HepG2 (cell line): ENCODE data around the gene SYMPK. TPM values are rescaled to one million over a fixed set of nuclear protein-coding genes. Genes with fewer than 3 reads are reported as not detected.

Experiments used
- ATAC-seq: fragments of 200-7000 bp; cut with Tn5 transposase; 3 replicates; pipeline ENCODE4 v1.9.1; 2020; ENCODE audit warnings: mild to moderate bottlenecking, moderate library complexity
- BruUV-seq: library from RNA; stranded (reverse); fragments of 400-500 nt; replicated peaks from 2 replicates; lab custom pipeline; 2021; lab: Mats Ljungman, UMichigan
- CTCF ChIA-PET: fragments of 300-600 bp; formaldehyde crosslinking; extraction: SDS; loops from one replicate; lab custom pipeline; 2021; ENCODE audit warnings: low total read pairs, inconsistent platforms, low intra/inter-chr PET ratio; lab: Yijun Ruan, JAX
- POLR2A ChIA-PET: fragments of 350-600 bp; sonication (Branson Sonifier 250); formaldehyde crosslinking; loops from one replicate; lab custom pipeline; 2020; ENCODE audit warnings: antibody characterized with exemption, inconsistent platforms; lab: Yijun Ruan, JAX
- DNase-seq: peaks from one replicate; pipeline ENCODE4 v3.0.0-alpha.2; 2015; ENCODE audit warnings: low spot score
- FAIRE-seq: peaks from 3 replicates; lab custom pipeline; 2011; peaks lifted over from hg19 to GRCh38; lab: Jason Lieb, UNC
- H2AFZ ChIP-seq: one replicate; pipeline ENCODE4 v1.6.1; 2011; ENCODE audit warnings: low read length, inconsistent platforms
- H3K27ac ChIP-seq: fragments of 300-600 bp; 3 replicates; pipeline ENCODE4 v1.8.0; 2011; ENCODE audit warnings: mixed run types, mild to moderate bottlenecking, mixed read lengths, low read length, inconsistent platforms; ENCODE audit not compliant: insufficient read depth; ENCODE audit errors: extremely low read length
- H3K27me3 ChIP-seq, 2 experiments: fragments of 200-600 bp in 1 of 2; 2 replicates in 1 of 2; 3 replicates in 1 of 2; pipeline versions ENCODE4 v1.6.0 to v1.8.0; 2011; ENCODE audit warnings: low read length in 2 of 2, mild to moderate bottlenecking in 2 of 2, moderate library complexity in 2 of 2, inconsistent platforms in 1 of 2; ENCODE audit not compliant: insufficient read depth in 2 of 2, control insufficient read depth in 1 of 2
- H3K36me3 ChIP-seq, 2 experiments: fragments of 200-600 bp in 1 of 2; replicated peaks in 1 of 2; 2 replicates in 1 of 2; 3 replicates in 1 of 2; pipeline versions ENCODE4 v1.5.1 to v1.8.0; 2011; ENCODE audit warnings: low read length in 2 of 2, inconsistent platforms in 1 of 2; ENCODE audit not compliant: insufficient read depth in 2 of 2, control insufficient read depth in 1 of 2
- H3K4me1 ChIP-seq: 2 replicates; pipeline ENCODE4 v1.5.1; 2012; ENCODE audit warnings: low read length, inconsistent platforms; ENCODE audit not compliant: insufficient read depth
- H3K4me2 ChIP-seq: 2 replicates; pipeline ENCODE4 v1.6.0; 2011; ENCODE audit warnings: low read depth, low read length, inconsistent platforms
- H3K4me3 ChIP-seq, 3 experiments: fragments of 200-600 bp in 1 of 3; sonication (generic), shearing (Covaris generic) in 1 of 3; replicated peaks in 1 of 3; 2 replicates each; pipeline ENCODE4 v1.5.1; 2011 to 2016; ENCODE audit warnings: low read length in 3 of 3, inconsistent platforms in 2 of 3, low read depth in 2 of 3, mild to moderate bottlenecking in 2 of 3, control low read depth in 1 of 3, mixed read lengths in 1 of 3; ENCODE audit not compliant: insufficient read depth in 1 of 3
- H3K79me2 ChIP-seq: one replicate; pipeline ENCODE4 v1.6.1; 2011; ENCODE audit warnings: low read length, inconsistent platforms; ENCODE audit not compliant: insufficient read depth
- H3K9ac ChIP-seq: 2 replicates; pipeline ENCODE4 v1.6.0; 2011; ENCODE audit warnings: mild to moderate bottlenecking, low read depth, low read length, inconsistent platforms; ENCODE audit not compliant: insufficient read depth
- H3K9me3 ChIP-seq: 2 replicates; pipeline ENCODE4 v1.5.1; 2012; ENCODE audit warnings: mild to moderate bottlenecking, low read length
- H4K20me1 ChIP-seq: 2 replicates; pipeline ENCODE4 v1.6.0; 2011; ENCODE audit warnings: inconsistent platforms, mild to moderate bottlenecking, low read length, moderate library complexity; ENCODE audit not compliant: insufficient read depth
- BCL6 ChIP-seq: IDR thresholded peaks from 2 replicates; pipeline ENCODE4 v1.6.1; 2016; ENCODE audit warnings: missing genetic modification reagents, missing compliant biosample characterization
- HOXA3 ChIP-seq: sonication (generic); formaldehyde crosslinking; IDR thresholded peaks from 2 replicates; pipeline ENCODE4 v1.5.0; 2020; ENCODE audit warnings: missing genetic modification reagents
- NR2F1 ChIP-seq, 2 experiments: fragments of 450-650 bp in 1 of 2; formaldehyde crosslinking in 1 of 2; IDR thresholded peaks; 2 replicates each; pipeline versions ENCODE4 v1.5.0 to v1.6.1; 2016 to 2020; ENCODE audit warnings: mild to moderate bottlenecking in 1 of 2, missing compliant biosample characterization in 1 of 2, missing genetic modification reagents in 1 of 2, moderate library complexity in 1 of 2
- PCBP1 ChIP-seq: fragments of 200-400 bp; formaldehyde crosslinking; IDR thresholded peaks from 2 replicates; pipeline ENCODE4 v1.6.1; 2017; ENCODE audit warnings: mild to moderate bottlenecking, low read depth, low read length, borderline replicate concordance
- SALL2 ChIP-seq: sonication (generic); formaldehyde crosslinking; IDR thresholded peaks from 2 replicates; pipeline ENCODE4 v1.8.1; 2023; ENCODE audit warnings: mild to moderate bottlenecking, missing genetic modification reagents, inconsistent platforms
- ZFX ChIP-seq: sonication (generic); formaldehyde crosslinking; IDR thresholded peaks from 2 replicates; pipeline ENCODE4 v1.4.0; 2020; ENCODE audit warnings: mild to moderate bottlenecking, low read depth, missing genetic modification reagents, moderate library complexity
- ZNF746 ChIP-seq: sonication (generic); formaldehyde crosslinking; IDR thresholded peaks from 2 replicates; pipeline ENCODE4 v1.8.0; 2022; ENCODE audit warnings: mild to moderate bottlenecking, missing genetic modification reagents
- WGBS: methylation state at CpG from one replicate; pipeline ENCODE4 v1.1.6; 2017; ENCODE audit warnings: low lambda C conversion rate; 5-methylcytosine and 5-hydroxymethylcytosine counted together
- in situ Hi-C: cut with HindIII; loops from 2 replicates; pipeline ENCODE4 v1.10.0; 2017; ENCODE audit warnings: low pct_unique_long_range_greater_than_20kb; ENCODE audit not compliant: extremely low pct_ligation_motif_present
- intact Hi-C: fragments of 100-400 bp; cut with micrococcal nuclease; formaldehyde crosslinking; loops from one replicate; pipeline ENCODE4 v1.10.0; 2022; ENCODE audit not compliant: unreplicated experiment
- polyA plus RNA-seq, 8 experiments: library from polyadenylated mRNA; depleted of rRNA in 3 of 8; stranded (reverse) in 7 of 8; unstranded in 1 of 8; fragments of >200 nt; fragmentation: Illumina TruSeq in 4 of 8; extraction: Trizol in 4 of 8; gene quantifications; 2 replicates each; pipeline versions ENCODE4 v1.2.1 to v1.2.3, GENCODE V29; 2011 to 2016; ENCODE audit warnings: low read depth in 4 of 8, missing spikeins in 1 of 8, mixed read lengths in 1 of 8; ENCODE audit not compliant: insufficient read depth in 1 of 8
- total RNA-seq, 5 experiments: library from RNA; depleted of rRNA; stranded (reverse); fragments of >200 nt; fragmentation: Illumina TruSeq; extraction: Trizol; gene quantifications; 2 replicates each; pipeline ENCODE4 v1.2.3, GENCODE V29; 2016; ENCODE audit warnings: low read depth in 1 of 5
- TF ChIP-seq, protein P1 (sequence below): sonication (generic); formaldehyde crosslinking; IDR thresholded peaks from 2 replicates; pipeline ENCODE4 v1.4.0; 2020; ENCODE audit warnings: mild to moderate bottlenecking, missing genetic modification reagents
- TF ChIP-seq, protein P2 (sequence below): sonication (generic); formaldehyde crosslinking; IDR thresholded peaks from 2 replicates; pipeline ENCODE4 v1.5.1; 2020; ENCODE audit warnings: mild to moderate bottlenecking, missing genetic modification reagents, borderline replicate concordance
- TF ChIP-seq, protein P3 (sequence below): sonication (generic); formaldehyde crosslinking; IDR thresholded peaks from 2 replicates; pipeline ENCODE4 v1.4.0; 2020; ENCODE audit warnings: missing genetic modification reagents
- TF ChIP-seq, protein P4 (sequence below): sonication (generic); formaldehyde crosslinking; IDR thresholded peaks from 2 replicates; pipeline ENCODE4 v1.4.0; 2020; ENCODE audit warnings: missing genetic modification reagents, borderline replicate concordance

The SYMPK gene
- total and polyA plus RNA-seq, 2 of the 13 experiments (the other 11 are each of a cell fraction or from before 2014, with no cell fraction given): 21.9 to 55.7 TPM

- WGBS: 1% methylated on average over 30 of the region's 47 CpGs
- intact Hi-C loops: no loop called here
- Histone ChIP-seq H3K9ac (peak within 1 kb of the TSS; percentile 79), H3K9me3 (no peaks in the 10 kb centered on the region), H3K27ac (peak within 1 kb of the TSS; percentile 90), H3K79me2 (peaks cover 17% of the 10 kb centered on the region), H3K36me3 (peaks cover 1 to 13% of the 10 kb centered on the region in 2 experiments; a peak in 3 of 5 replicates), H3K4me1 (peaks cover 45% of the 10 kb centered on the region), H4K20me1 (no peaks in the 10 kb centered on the region), H3K4me3 (peak within 1 kb of the TSS; percentile 66 to 87 (median 83)), H3K27me3 (peaks cover 0 to 3% of the 10 kb centered on the region in 2 experiments; a peak in 2 of 5 replicates), H3K4me2 (peak within 1 kb of the TSS; percentile 91), H2AFZ (no peak within 1 kb of the TSS)
- ChIA-PET POLR2A (interaction anchor here (0.9 to 3.4 kb wide), 14 partner anchors 9 to 174 kb away, joined by 3 to 24 read pairs (median 4); partner anchors contain the start of genes CCDC61, FOXA3, IRF2BP1 and SIX5), CTCF (interaction anchor here (1.6 kb wide), 1 partner anchor 19 kb away, joined by 4 read pairs; no protein-coding TSS in a partner anchor)
- DNase-seq (no peak), FAIRE-seq (no peak), ATAC-seq (peak; percentile 73)
- in situ Hi-C loops: loop anchor here (10.0 kb wide), 1 partner anchor 173 kb away; no protein-coding TSS in a partner anchor
- BruUV-seq: no TSS peak
- TF ChIP-seq ZNF746 (peak; percentile 74; the same call in 1 of the 2 replicates), ZFX (CRISPR knock-in tag) (peak; percentile 73), SALL2 (CRISPR knock-in tag) (no peak; the same call in 1 of the 2 replicates), PCBP1 (0 out of 2 replicates have a peak, but pooled peaks have one; percentile 8), NR2F1 (CRISPR knock-in tag; IDR thresholded peaks at IDR 0.05) (no peak), HOXA3 (CRISPR knock-in tag) (no peak), BCL6 (CRISPR knock-in tag) (no peak)
- TF ChIP-seq, protein P1, sequence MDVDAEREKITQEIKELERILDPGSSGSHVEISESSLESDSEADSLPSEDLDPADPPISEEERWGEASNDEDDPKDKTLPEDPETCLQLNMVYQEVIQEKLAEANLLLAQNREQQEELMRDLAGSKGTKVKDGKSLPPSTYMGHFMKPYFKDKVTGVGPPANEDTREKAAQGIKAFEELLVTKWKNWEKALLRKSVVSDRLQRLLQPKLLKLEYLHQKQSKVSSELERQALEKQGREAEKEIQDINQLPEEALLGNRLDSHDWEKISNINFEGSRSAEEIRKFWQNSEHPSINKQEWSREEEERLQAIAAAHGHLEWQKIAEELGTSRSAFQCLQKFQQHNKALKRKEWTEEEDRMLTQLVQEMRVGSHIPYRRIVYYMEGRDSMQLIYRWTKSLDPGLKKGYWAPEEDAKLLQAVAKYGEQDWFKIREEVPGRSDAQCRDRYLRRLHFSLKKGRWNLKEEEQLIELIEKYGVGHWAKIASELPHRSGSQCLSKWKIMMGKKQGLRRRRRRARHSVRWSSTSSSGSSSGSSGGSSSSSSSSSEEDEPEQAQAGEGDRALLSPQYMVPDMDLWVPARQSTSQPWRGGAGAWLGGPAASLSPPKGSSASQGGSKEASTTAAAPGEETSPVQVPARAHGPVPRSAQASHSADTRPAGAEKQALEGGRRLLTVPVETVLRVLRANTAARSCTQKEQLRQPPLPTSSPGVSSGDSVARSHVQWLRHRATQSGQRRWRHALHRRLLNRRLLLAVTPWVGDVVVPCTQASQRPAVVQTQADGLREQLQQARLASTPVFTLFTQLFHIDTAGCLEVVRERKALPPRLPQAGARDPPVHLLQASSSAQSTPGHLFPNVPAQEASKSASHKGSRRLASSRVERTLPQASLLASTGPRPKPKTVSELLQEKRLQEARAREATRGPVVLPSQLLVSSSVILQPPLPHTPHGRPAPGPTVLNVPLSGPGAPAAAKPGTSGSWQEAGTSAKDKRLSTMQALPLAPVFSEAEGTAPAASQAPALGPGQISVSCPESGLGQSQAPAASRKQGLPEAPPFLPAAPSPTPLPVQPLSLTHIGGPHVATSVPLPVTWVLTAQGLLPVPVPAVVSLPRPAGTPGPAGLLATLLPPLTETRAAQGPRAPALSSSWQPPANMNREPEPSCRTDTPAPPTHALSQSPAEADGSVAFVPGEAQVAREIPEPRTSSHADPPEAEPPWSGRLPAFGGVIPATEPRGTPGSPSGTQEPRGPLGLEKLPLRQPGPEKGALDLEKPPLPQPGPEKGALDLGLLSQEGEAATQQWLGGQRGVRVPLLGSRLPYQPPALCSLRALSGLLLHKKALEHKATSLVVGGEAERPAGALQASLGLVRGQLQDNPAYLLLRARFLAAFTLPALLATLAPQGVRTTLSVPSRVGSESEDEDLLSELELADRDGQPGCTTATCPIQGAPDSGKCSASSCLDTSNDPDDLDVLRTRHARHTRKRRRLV (CRISPR knock-in tag): no peak
- TF ChIP-seq, protein P2, sequence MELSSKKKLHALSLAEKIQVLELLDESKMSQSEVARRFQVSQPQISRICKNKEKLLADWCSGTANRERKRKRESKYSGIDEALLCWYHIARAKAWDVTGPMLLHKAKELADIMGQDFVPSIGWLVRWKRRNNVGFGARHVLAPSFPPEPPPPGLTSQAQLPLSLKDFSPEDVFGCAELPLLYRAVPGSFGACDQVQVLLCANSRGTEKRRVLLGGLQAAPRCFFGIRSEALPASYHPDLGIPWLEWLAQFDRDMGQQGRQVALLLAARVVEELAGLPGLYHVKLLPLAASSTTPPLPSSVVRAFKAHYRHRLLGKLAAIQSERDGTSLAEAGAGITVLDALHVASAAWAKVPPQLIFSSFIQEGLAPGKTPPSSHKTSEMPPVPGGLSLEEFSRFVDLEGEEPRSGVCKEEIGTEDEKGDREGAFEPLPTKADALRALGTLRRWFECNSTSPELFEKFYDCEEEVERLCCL (CRISPR knock-in tag): no peak
- TF ChIP-seq, protein P3, sequence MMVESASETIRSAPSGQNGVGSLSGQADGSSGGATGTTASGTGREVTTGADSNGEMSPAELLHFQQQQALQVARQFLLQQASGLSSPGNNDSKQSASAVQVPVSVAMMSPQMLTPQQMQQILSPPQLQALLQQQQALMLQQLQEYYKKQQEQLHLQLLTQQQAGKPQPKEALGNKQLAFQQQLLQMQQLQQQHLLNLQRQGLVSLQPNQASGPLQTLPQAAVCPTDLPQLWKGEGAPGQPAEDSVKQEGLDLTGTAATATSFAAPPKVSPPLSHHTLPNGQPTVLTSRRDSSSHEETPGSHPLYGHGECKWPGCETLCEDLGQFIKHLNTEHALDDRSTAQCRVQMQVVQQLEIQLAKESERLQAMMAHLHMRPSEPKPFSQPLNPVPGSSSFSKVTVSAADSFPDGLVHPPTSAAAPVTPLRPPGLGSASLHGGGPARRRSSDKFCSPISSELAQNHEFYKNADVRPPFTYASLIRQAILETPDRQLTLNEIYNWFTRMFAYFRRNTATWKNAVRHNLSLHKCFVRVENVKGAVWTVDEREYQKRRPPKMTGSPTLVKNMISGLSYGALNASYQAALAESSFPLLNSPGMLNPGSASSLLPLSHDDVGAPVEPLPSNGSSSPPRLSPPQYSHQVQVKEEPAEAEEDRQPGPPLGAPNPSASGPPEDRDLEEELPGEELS (CRISPR knock-in tag): no peak
- TF ChIP-seq, protein P4, sequence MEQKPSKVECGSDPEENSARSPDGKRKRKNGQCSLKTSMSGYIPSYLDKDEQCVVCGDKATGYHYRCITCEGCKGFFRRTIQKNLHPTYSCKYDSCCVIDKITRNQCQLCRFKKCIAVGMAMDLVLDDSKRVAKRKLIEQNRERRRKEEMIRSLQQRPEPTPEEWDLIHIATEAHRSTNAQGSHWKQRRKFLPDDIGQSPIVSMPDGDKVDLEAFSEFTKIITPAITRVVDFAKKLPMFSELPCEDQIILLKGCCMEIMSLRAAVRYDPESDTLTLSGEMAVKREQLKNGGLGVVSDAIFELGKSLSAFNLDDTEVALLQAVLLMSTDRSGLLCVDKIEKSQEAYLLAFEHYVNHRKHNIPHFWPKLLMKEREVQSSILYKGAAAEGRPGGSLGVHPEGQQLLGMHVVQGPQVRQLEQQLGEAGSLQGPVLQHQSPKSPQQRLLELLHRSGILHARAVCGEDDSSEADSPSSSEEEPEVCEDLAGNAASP (CRISPR knock-in tag): no peak
Measured at GRCh38 chr19:45901912-45902650, 39.1 kb upstream of the SYMPK start, which contains the start of gene MYPOP. MYPOP (minus strand) TSS chr19:45902613; CDS start chr19:45901773, 840 bp downstream.
